ENCODE results near the gene SETD1A.

Gene SETD1A

GRCh38 chr16:31025339-31025738, 67.8 kb downstream of the SETD1A start:
- DNase-seq: no peak

GRCh38 chr16:31029272-31029671, 71.7 kb downstream of the SETD1A start:
- no peak for DNase-seq

GRCh38 chr16:31031276-31031675, 73.7 kb downstream of the SETD1A start:
- DNase-seq: no peak

- peak; percentile 96 for DNase-seq
Measured at GRCh38 chr16:31032736-31033708, 75.5 kb downstream of the SETD1A start, which contains the start of gene STX4. TSS of gene STX4 (plus strand) at chr16:31033558. CDS start at chr16:31033806, 248 bp downstream.

- peak; percentile 84 for DNase-seq
Measured at GRCh38 chr16:31033709-31034492, 76.3 kb downstream of the SETD1A start.

All from activated gamma-delta T cell treated with Interleukin-2 at 50 U/mL for 16 hours (primary cell).